HEK293 (cell line): ENCODE results near the gene TPRG1.

ENCODE experiments used
- CTCF ChIA-PET: fragments of 350-600 bp; formaldehyde crosslinking; extraction: SDS; loops from one replicate; lab custom pipeline; 2021; ENCODE audit warnings: antibody characterized with exemption; lab: Yijun Ruan, JAX
- POLR2A ChIA-PET: fragments of 300-600 bp; formaldehyde crosslinking; extraction: SDS; loops from one replicate; lab custom pipeline; 2020; ENCODE audit warnings: antibody characterized with exemption, inconsistent platforms; lab: Yijun Ruan, JAX
- H3K27ac ChIP-seq: fragments of 200-500 bp; sonication (Bioruptor generic); 2 replicates; pipeline ENCODE4 v1.5.1; 2014; ENCODE audit warnings: low read depth, low read length, control low read depth, inconsistent platforms; ENCODE audit errors: extremely low read depth
- H3K36me3 ChIP-seq, 2 experiments: fragments of 200-500 bp in 1 of 2; sonication (Bioruptor generic) in 1 of 2; 1 replicate in 1 of 2; 2 replicates in 1 of 2; pipeline ENCODE4 v1.5.1; 2014 to 2017; ENCODE audit warnings: inconsistent platforms in 2 of 2, low read length in 2 of 2; ENCODE audit not compliant: control insufficient read depth in 2 of 2, insufficient read depth in 1 of 2
- H3K4me1 ChIP-seq: fragments of 200-500 bp; sonication (Bioruptor generic); 2 replicates; pipeline ENCODE4 v1.5.1; 2014; ENCODE audit warnings: mild to moderate bottlenecking, low read length, inconsistent platforms; ENCODE audit not compliant: control insufficient read depth, insufficient read depth
- H3K4me3 ChIP-seq: 2 replicates; pipeline ENCODE4 v1.5.1; 2011; ENCODE audit warnings: low read depth, mild to moderate bottlenecking, control low read depth, low read length, moderate library complexity
- H3K9me3 ChIP-seq: fragments of 200-500 bp; sonication (Bioruptor generic); 2 replicates; pipeline ENCODE4 v1.5.1; 2014; ENCODE audit warnings: low read depth, low read length, inconsistent platforms; ENCODE audit not compliant: control insufficient read depth, insufficient read depth
- KLF1 ChIP-seq: fragments of 450-650 bp; formaldehyde crosslinking; IDR thresholded peaks from 2 replicates; pipeline ENCODE4 v1.5.1; 2016; ENCODE audit warnings: missing biosample characterization, missing genetic modification characterization
- MZF1 ChIP-seq: fragments of 450-650 bp; formaldehyde crosslinking; IDR thresholded peaks from 2 replicates; pipeline ENCODE4 v1.5.1; 2017; ENCODE audit warnings: missing biosample characterization, missing genetic modification characterization, borderline replicate concordance
- REST ChIP-seq: fragments of 450-650 bp; formaldehyde crosslinking; IDR thresholded peaks from 2 replicates; pipeline ENCODE4 v1.5.1; 2016; ENCODE audit warnings: missing biosample characterization, missing genetic modification characterization
- TCF7L2 ChIP-seq: IDR thresholded peaks from 2 replicates; pipeline ENCODE4 v1.6.1; 2011; ENCODE audit warnings: low read depth, mild to moderate bottlenecking, inconsistent platforms, low read length, moderate library complexity, borderline replicate concordance
- ZBTB20 ChIP-seq: fragments of 450-650 bp; formaldehyde crosslinking; IDR thresholded peaks from 2 replicates; pipeline ENCODE4 v1.5.1; 2016; ENCODE audit warnings: missing biosample characterization, missing genetic modification characterization
- ZBTB48 ChIP-seq: fragments of 450-650 bp; formaldehyde crosslinking; IDR thresholded peaks from 2 replicates; pipeline ENCODE4 v1.5.1; 2016; ENCODE audit warnings: missing biosample characterization, missing genetic modification characterization
- ZNF366 ChIP-seq: fragments of 450-650 bp; formaldehyde crosslinking; conservative IDR thresholded peaks from 2 replicates; pipeline ENCODE4 v1.5.1; 2016; ENCODE audit warnings: missing biosample characterization, missing genetic modification characterization
- ZNF391 ChIP-seq: fragments of 450-650 bp; formaldehyde crosslinking; IDR thresholded peaks from 2 replicates; pipeline ENCODE4 v1.5.1; 2016; ENCODE audit warnings: low read depth, missing biosample characterization, missing genetic modification characterization, borderline replicate concordance
- ZNF654 ChIP-seq: fragments of 450-650 bp; formaldehyde crosslinking; IDR thresholded peaks from 2 replicates; pipeline ENCODE4 v1.5.1; 2016; ENCODE audit warnings: low read depth, missing biosample characterization, missing genetic modification characterization
- ZNF701 ChIP-seq: fragments of 450-650 bp; formaldehyde crosslinking; IDR thresholded peaks from 2 replicates; pipeline ENCODE4 v1.5.1; 2016; ENCODE audit warnings: missing biosample characterization, missing genetic modification characterization
- ZSCAN4 ChIP-seq: fragments of 450-650 bp; formaldehyde crosslinking; IDR thresholded peaks from 2 replicates; pipeline ENCODE4 v1.5.1; 2017; ENCODE audit warnings: missing biosample characterization, missing genetic modification characterization
- TF ChIP-seq, protein P1 (sequence below): fragments of 450-650 bp; formaldehyde crosslinking; IDR thresholded peaks from 2 replicates; pipeline ENCODE4 v1.5.1; 2016; ENCODE audit warnings: missing biosample characterization, missing genetic modification characterization
- TF ChIP-seq, protein P2 (sequence below): fragments of 450-650 bp; formaldehyde crosslinking; IDR thresholded peaks from 2 replicates; pipeline ENCODE4 v1.5.1; 2016; ENCODE audit warnings: missing biosample characterization, missing genetic modification characterization, borderline replicate concordance

Gene TPRG1

DNA sequence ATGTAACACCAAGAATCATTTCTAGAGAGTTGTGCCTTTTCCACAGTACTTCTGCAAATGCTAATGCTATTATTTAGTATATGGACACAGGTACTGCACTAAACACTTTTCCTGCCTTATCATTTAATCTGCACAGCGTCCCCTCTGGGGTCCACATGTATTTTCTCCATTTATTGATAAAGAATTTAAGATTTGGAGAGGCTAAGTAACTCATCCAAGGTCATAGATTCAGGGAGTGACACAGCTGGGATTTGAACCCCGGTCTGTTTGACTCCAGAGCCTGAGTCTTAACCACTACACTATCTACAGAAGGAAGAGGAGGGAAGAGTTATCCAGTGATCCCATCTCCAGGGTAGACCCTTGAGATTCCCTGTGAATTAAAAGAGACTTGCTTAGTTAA is 24.9 kb upstream of the TPRG1 start:
- Histone ChIP-seq H3K9me3 (no peaks in the 10 kb centered on the region), H3K4me3 (no peak overlapping the region), H3K4me1 (no peaks in the 10 kb centered on the region), H3K36me3 (no peaks in the 10 kb centered on the region), H3K27ac (no peak overlapping the region)
- TF ChIP-seq ZSCAN4 (tag by site-specific recombination) = no peak
- TF ChIP-seq MZF1 (tag by site-specific recombination) = peak; percentile 22; the same call in 1 of the 2 replicates
- no peak for TF ChIP-seq ZBTB48 (tag by site-specific recombination)
- TF ChIP-seq, protein P1, sequence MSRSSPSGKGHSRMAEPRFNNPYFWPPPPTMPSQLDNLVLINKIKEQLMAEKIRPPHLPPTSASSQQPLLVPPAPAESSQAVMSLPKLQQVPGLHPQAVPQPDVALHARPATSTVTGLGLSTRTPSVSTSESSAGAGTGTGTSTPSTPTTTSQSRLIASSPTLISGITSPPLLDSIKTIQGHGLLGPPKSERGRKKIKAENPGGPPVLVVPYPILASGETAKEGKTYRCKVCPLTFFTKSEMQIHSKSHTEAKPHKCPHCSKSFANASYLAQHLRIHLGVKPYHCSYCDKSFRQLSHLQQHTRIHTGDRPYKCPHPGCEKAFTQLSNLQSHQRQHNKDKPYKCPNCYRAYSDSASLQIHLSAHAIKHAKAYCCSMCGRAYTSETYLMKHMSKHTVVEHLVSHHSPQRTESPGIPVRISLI = no peak
- ChIA-PET CTCF (interaction anchor here (1.4 to 2.3 kb wide), 2 partner anchors 192 to 1406 kb away, joined by 5 to 13 read pairs; no protein-coding TSS in a partner anchor), POLR2A (no interaction called here)

GRCh38 chr3:189148081-189148507 is 23.7 kb upstream of the TPRG1 start:
- CTCF ChIA-PET = interaction anchor here (0.6 to 2.9 kb wide), 7 partner anchors 8 to 1408 kb away, joined by 3 to 16 read pairs (median 4); no protein-coding TSS in a partner anchor
- Histone ChIP-seq H3K9me3 (no peaks in the 10 kb centered on the region), H3K4me1 (no peaks in the 10 kb centered on the region)
- TF ChIP-seq KLF1 (no peak), ZNF701 (tag by site-specific recombination) (no peak), ZNF654 (tag by site-specific recombination) (peak; percentile 79), ZNF366 (tag by site-specific recombination) (no peak), ZNF391 (tag by site-specific recombination) (no peak), ZBTB20 (tag by site-specific recombination) (no peak), TCF7L2 (peak; percentile 45; the same call in 1 of the 2 replicates), REST (tag by site-specific recombination) (no peak)
- TF ChIP-seq, protein P2, sequence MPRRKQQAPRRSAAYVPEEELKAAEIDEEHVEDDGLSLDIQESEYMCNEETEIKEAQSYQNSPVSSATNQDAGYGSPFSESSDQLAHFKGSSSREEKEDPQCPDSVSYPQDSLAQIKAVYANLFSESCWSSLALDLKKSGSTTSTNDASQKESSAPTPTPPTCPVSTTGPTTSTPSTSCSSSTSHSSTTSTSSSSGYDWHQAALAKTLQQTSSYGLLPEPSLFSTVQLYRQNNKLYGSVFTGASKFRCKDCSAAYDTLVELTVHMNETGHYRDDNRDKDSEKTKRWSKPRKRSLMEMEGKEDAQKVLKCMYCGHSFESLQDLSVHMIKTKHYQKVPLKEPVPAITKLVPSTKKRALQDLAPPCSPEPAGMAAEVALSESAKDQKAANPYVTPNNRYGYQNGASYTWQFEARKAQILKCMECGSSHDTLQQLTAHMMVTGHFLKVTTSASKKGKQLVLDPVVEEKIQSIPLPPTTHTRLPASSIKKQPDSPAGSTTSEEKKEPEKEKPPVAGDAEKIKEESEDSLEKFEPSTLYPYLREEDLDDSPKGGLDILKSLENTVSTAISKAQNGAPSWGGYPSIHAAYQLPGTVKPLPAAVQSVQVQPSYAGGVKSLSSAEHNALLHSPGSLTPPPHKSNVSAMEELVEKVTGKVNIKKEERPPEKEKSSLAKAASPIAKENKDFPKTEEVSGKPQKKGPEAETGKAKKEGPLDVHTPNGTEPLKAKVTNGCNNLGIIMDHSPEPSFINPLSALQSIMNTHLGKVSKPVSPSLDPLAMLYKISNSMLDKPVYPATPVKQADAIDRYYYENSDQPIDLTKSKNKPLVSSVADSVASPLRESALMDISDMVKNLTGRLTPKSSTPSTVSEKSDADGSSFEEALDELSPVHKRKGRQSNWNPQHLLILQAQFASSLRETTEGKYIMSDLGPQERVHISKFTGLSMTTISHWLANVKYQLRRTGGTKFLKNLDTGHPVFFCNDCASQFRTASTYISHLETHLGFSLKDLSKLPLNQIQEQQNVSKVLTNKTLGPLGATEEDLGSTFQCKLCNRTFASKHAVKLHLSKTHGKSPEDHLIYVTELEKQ (tag by site-specific recombination) = no peak
- TF ChIP-seq, all 188 proteins: peak for 2
- POLR2A ChIA-PET = interaction anchor here (0.5 kb wide), 1 partner anchor 85 kb away, joined by 3 read pairs; no protein-coding TSS in a partner anchor
- Histone ChIP-seq H3K36me3 (no peaks in the 10 kb centered on the region), H3K4me3 (no peak overlapping the region), H3K27ac (no peak overlapping the region)
